ENCODE measurements around the gene EFNA4. TPM values are rescaled to one million over a fixed set of nuclear protein-coding genes. Genes with fewer than 3 reads are reported as not detected.

The EFNA4 gene
- total and polyA plus RNA-seq, 9 of the 15 experiments (the other 6 are each of a cell fraction or from before 2014, with no cell fraction given), result 0.68 to 7.4 (median 6.1) TPM

DNA sequence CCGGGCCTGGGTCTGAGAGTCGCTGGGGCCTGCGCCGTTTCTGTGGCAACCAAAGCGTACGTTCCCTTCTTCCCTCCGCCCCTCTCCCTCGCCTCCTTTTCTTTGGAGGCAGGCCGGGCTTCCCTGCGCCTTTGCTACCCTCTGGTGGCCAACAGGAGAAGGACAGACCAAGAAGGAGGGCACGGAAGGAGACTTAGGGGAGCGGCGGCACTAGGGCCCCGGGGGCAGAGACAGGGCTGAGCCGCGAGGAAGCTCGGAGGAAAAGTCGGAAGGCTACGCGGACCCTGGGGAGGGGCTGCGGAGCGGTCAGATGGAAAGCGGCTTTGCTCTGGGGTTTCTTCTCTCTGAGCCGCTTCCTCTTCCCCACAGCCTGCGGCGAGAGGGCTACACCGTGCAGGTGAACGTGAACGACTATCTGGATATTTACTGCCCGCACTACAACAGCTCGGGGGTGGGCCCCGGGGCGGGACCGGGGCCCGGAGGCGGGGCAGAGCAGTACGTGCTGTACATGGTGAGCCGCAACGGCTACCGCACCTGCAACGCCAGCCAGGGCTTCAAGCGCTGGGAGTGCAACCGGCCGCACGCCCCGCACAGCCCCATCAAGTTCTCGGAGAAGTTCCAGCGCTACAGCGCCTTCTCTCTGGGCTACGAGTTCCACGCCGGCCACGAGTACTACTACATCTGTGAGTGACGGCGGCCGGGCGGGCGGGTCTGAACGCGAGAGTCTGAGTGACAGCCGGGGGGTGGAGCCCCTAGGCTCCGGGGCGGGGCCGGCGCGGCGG is 21.4 kb downstream of the EFNA4 start (continued):
- TF ChIP-seq, protein P1, sequence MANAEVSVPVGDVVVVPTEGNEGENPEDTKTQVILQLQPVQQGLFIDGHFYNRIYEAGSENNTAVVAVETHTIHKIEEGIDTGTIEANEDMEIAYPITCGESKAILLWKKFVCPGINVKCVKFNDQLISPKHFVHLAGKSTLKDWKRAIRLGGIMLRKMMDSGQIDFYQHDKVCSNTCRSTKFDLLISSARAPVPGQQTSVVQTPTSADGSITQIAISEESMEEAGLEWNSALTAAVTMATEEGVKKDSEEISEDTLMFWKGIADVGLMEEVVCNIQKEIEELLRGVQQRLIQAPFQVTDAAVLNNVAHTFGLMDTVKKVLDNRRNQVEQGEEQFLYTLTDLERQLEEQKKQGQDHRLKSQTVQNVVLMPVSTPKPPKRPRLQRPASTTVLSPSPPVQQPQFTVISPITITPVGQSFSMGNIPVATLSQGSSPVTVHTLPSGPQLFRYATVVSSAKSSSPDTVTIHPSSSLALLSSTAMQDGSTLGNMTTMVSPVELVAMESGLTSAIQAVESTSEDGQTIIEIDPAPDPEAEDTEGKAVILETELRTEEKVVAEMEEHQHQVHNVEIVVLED (CRISPR knock-in tag; IDR thresholded peaks at IDR 0.05), result peak; percentile 19; the same call in 1 of the 2 replicates
- TF ChIP-seq, protein P2, sequence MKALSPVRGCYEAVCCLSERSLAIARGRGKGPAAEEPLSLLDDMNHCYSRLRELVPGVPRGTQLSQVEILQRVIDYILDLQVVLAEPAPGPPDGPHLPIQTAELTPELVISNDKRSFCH (CRISPR knock-in tag; IDR thresholded peaks at IDR 0.05), result no peak
- TF ChIP-seq, protein P2 (tag; IDR thresholded peaks at IDR 0.05), result no peak
- TF ChIP-seq MAZ (CRISPR knock-in tag; conservative IDR thresholded peaks at IDR 0.05 in 1 of 2, IDR thresholded peaks at IDR 0.05 in 1 of 2) (peak; percentile 86 to 95), KLF16 (IDR thresholded peaks at IDR 0.05) (0 out of 2 replicates have a peak, but pooled peaks have one; percentile 25), SMC3 (conservative IDR thresholded peaks at IDR 0.05; ENCODE audit: insufficient read depth, low read depth, low read length) (peak; percentile 99), ESRRA (IDR thresholded peaks at IDR 0.05; ENCODE audit: borderline replicate concordance, low read depth) (peak; percentile 36; the same call in 1 of the 2 replicates), ZNF764 (CRISPR knock-in tag; IDR thresholded peaks at IDR 0.05; ENCODE audit: low read depth) (0 out of 2 replicates have a peak, but pooled peaks have one; percentile 38), ZNF644 (tag; IDR thresholded peaks at IDR 0.05; ENCODE audit: low read depth) (no peak), RB1 (IDR thresholded peaks at IDR 0.05; ENCODE audit: low read depth) (peak; percentile 83), ATF7 (IDR thresholded peaks at IDR 0.05) (peak; percentile 80), L3MBTL2 (IDR thresholded peaks at IDR 0.05) (no peak)
- TF ChIP-seq, protein P3, sequence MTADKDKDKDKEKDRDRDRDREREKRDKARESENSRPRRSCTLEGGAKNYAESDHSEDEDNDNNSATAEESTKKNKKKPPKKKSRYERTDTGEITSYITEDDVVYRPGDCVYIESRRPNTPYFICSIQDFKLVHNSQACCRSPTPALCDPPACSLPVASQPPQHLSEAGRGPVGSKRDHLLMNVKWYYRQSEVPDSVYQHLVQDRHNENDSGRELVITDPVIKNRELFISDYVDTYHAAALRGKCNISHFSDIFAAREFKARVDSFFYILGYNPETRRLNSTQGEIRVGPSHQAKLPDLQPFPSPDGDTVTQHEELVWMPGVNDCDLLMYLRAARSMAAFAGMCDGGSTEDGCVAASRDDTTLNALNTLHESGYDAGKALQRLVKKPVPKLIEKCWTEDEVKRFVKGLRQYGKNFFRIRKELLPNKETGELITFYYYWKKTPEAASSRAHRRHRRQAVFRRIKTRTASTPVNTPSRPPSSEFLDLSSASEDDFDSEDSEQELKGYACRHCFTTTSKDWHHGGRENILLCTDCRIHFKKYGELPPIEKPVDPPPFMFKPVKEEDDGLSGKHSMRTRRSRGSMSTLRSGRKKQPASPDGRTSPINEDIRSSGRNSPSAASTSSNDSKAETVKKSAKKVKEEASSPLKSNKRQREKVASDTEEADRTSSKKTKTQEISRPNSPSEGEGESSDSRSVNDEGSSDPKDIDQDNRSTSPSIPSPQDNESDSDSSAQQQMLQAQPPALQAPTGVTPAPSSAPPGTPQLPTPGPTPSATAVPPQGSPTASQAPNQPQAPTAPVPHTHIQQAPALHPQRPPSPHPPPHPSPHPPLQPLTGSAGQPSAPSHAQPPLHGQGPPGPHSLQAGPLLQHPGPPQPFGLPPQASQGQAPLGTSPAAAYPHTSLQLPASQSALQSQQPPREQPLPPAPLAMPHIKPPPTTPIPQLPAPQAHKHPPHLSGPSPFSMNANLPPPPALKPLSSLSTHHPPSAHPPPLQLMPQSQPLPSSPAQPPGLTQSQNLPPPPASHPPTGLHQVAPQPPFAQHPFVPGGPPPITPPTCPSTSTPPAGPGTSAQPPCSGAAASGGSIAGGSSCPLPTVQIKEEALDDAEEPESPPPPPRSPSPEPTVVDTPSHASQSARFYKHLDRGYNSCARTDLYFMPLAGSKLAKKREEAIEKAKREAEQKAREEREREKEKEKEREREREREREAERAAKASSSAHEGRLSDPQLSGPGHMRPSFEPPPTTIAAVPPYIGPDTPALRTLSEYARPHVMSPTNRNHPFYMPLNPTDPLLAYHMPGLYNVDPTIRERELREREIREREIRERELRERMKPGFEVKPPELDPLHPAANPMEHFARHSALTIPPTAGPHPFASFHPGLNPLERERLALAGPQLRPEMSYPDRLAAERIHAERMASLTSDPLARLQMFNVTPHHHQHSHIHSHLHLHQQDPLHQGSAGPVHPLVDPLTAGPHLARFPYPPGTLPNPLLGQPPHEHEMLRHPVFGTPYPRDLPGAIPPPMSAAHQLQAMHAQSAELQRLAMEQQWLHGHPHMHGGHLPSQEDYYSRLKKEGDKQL (CRISPR knock-in tag; IDR thresholded peaks at IDR 0.05; ENCODE audit: borderline replicate concordance), result no peak
- TF ChIP-seq, protein P4, sequence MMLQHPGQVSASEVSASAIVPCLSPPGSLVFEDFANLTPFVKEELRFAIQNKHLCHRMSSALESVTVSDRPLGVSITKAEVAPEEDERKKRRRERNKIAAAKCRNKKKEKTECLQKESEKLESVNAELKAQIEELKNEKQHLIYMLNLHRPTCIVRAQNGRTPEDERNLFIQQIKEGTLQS (IDR thresholded peaks at IDR 0.05), result no peak
- TF ChIP-seq, protein P4 (CRISPR knock-in tag; conservative IDR thresholded peaks at IDR 0.05), result 0 out of 2 replicates have a peak, but pooled peaks have one; percentile 28
- TF ChIP-seq, protein P5, sequence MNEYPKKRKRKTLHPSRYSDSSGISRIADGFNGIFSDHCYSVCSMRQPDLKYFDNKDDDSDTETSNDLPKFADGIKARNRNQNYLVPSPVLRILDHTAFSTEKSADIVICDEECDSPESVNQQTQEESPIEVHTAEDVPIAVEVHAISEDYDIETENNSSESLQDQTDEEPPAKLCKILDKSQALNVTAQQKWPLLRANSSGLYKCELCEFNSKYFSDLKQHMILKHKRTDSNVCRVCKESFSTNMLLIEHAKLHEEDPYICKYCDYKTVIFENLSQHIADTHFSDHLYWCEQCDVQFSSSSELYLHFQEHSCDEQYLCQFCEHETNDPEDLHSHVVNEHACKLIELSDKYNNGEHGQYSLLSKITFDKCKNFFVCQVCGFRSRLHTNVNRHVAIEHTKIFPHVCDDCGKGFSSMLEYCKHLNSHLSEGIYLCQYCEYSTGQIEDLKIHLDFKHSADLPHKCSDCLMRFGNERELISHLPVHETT (CRISPR knock-in tag; conservative IDR thresholded peaks at IDR 0.05 in 1 of 2, IDR thresholded peaks at IDR 0.05 in 1 of 2), result no peak

Data from K562 (cell line).